HG03354 (cell line): ENCODE results near the gene CLCNKA.
"Not testable (repeated sequence)": the region's sequence is repeated elsewhere in the genome, so short reads cannot be mapped to it uniquely, and the experiment has no call there.

Experiments
- ATAC-seq: cut with Tn5 transposase; IDR thresholded peaks from one replicate; pipeline ENCODE4 v1.9.1; 2021; ENCODE audit warnings: mild to moderate bottlenecking; ENCODE audit not compliant: unreplicated experiment, poor library complexity, severe bottlenecking

Gene CLCNKA

DNA sequence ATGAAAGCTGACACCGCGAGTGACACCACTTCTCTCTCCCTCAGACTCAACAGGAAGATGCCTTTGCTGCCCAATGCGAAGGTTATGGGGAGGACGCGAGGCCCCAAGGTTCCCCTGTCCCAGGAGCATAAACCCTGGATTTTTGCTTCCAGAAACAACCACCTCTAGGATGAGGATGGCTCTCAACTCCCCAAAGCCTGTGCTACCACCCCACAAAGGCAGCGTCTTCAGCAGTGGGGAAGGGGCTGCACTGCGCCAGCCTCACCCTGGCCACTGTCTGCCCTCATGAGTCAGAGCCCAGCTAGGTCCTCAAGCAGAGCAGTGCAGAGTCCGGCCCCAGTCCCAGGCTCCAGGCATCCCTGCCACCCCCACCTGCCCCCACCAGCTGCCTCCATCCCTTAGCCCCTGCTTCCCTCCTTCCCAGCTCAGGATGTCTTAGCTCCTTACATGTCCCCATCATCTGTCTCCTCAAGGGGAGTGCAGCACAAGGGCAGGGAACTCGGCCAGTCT is 24.7 kb upstream of the CLCNKA start:
- no peak for ATAC-seq

- ATAC-seq: no peak
Measured at GRCh38 chr1:15997637-15998280, 24.1 kb upstream of the CLCNKA start.

GRCh38 chr1:15998929-15999328 is 22.9 kb upstream of the CLCNKA start:
- no peak for ATAC-seq

- not testable (repeated sequence) for ATAC-seq
Measured at GRCh38 chr1:16001274-16001673, 20.6 kb upstream of the CLCNKA start.

- no peak for ATAC-seq
Measured at GRCh38 chr1:16005597-16005996, 16.2 kb upstream of the CLCNKA start.

- no peak for ATAC-seq
Measured at GRCh38 chr1:16006010-16006409, 15.8 kb upstream of the CLCNKA start.

DNA sequence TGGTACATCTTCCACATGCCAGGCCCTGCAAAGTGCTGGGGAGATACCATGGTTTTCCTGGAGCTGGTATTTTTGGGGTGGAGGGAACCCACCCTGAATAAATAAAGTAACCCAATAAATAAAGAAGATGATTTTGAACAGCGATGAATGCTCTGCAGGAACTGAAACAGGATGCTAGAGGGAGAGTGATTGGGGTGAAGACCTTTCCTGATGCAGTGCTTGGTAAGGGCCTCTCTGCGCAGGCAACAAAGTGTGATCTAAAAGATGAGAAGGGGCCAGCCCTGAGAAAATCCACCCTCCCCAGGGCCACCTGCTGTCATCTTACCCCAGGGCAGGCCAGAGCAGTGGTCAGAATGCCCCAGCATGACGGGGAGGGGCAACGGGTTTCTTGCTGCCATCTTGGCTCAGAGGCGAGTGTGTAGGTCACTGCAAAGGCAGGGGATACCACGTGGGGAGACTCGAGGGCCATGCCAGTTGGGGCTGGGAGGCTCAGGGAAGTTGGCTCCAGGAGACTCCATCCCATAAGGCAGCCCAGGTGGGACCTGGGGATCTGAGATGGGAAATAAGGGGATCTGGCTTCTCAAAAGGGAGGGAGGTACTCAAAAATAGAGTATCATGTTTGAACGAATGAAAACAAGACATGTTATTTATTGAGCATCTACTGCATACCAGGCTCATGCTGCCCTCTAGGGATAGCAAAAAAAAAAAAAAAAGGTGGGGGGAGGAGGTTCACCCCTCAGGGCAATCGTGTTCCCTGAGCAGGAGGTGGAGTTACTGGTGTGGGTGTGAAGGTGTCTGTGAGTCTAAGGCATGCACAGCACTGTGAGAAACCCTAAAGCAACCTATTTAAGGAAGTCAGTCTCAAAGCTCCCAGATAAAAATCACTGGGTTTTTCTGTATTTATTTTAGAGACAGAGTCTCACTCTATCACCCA is 15.0 kb upstream of the CLCNKA start:
- ATAC-seq: no peak

DNA sequence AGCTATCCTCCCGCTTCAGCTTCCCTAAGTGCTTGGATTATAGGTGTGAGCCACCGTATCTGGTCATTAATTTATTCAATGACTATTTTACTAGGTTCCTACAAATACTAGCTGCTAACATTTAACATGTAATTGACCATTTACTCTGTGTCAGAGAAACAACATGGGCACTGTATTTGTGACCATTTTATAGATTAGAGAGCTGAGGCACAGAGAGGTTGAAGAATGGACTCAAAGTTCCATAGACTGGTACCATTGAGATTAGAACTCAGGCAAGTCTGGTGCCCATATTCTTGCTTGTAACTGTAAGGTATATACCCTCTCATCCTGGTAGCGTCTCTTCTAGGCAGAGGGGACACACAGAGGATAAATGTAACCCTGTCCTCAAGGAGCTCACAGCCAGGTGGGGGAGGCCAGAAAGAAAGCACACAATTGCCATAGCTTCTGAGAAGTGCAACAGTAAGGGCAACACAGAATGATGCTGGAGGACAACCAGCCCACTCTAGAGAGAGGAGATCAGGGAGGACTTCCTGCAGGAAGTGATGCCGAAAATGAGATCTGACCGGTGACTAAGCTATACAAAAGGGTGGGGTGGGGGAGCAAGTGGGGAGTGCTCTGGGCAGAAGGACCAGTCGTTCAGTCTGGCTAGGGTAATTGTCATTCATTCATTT is 14.0 kb upstream of the CLCNKA start:
- no peak for ATAC-seq

- no peak for ATAC-seq
Measured at GRCh38 chr1:16009030-16009460, 12.8 kb upstream of the CLCNKA start.

DNA sequence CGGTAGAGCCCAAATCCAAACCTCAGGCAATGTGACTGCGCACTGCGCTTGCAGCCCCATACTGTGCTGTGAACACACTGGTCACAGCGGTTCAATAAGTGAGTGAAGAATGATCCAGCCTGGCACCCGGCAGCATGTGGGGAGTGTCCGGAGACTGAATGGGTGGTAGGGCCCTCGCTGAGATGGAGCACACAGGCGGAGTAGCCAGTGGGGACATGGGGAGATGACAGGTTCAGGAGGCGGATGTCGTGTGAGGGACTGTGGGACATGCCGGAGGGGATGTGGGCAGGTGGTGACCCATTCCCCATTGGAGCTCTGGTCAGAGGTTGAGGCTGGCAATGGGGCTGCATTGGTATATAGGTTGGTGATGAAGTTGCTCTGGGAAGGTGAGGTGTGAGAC is 12.2 kb upstream of the CLCNKA start:
- no peak for ATAC-seq

DNA sequence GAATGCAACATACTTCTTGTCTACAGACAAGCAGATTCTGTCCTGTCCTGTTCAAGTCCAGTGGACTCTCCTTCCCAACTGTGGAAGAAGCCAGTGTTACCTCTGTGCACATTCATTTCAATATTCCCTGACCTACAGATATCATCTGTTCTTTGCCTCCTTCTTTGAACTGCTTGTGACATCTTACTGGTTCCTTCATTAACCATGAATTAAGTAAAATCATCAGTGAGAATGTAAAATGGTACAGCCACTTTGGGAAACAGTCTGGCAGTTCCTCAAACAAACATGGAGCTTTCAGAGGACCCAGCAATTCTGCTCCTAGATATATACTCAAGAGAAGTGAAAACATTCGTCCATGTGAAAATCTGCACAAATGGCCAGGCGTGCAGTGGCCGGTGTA is 11.0 kb upstream of the CLCNKA start:
- no peak for ATAC-seq

DNA sequence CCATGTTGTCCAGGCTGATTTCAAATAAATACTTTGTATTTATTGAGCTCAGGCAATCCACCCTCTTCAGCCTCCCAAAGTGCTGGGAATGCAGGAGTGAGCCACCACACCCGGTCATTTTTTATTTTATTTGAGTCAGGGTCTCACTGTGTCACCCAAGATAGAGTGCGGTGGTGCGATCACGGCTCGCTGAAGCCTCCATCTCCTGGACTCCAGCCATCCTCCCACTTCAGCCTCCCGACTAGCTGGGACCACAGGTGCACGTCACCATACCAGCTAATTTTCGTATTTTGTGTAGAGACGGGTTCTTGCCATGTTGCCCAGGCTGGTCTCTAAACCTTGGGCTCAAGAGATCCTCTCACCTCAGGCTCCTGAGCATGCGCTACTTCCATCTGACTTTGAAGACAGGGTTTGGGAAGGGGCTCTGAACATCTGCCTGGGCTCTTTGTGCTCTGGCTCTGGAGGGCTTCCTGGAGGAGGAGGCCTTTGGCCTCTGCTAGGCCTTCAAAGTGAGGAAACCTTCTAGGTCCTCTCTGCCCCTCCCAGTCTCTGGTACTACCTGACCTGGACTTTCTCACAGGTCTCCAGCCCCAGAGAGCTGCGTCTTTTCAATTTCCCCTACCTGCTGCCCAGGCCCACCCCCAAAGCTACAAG is 9.8 kb upstream of the CLCNKA start:
- ATAC-seq: no peak

DNA sequence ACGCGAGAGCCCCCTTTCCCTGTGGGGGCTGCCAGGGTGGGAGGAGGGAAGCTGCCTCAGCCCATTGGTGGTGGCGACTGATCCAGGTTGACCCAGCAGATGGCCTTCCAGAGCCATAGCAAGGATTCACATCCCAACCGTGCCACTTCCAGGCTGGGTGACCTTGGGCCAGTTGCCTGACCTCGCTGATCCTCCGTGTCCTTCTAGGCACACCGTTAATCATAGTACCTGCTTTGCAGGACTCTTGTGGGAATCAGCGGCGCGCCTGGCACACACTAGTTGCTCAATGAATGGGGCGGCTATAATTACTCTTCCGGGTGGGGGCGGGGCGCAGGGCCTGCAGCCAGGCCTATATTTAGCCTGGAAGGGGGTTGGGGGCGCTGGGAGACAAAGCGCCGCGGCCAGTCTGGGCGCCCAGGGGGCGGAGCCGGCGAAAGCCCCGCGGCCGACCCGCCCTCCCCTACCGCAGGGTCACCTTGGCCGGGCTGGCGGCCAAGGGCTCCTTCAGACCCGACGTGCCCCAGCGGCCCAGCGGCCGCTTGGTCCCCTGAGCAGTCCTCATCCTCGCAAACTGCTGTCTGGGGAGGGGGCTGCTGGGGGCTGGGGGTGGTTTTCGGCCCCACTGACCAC is 9.1 kb upstream of the CLCNKA start:
- ATAC-seq: no peak

GRCh38 chr1:16013220-16013907 is 8.5 kb upstream of the CLCNKA start:
- no peak for ATAC-seq

- ATAC-seq: no peak
Measured at GRCh38 chr1:16013908-16014258, 8.0 kb upstream of the CLCNKA start.

DNA sequence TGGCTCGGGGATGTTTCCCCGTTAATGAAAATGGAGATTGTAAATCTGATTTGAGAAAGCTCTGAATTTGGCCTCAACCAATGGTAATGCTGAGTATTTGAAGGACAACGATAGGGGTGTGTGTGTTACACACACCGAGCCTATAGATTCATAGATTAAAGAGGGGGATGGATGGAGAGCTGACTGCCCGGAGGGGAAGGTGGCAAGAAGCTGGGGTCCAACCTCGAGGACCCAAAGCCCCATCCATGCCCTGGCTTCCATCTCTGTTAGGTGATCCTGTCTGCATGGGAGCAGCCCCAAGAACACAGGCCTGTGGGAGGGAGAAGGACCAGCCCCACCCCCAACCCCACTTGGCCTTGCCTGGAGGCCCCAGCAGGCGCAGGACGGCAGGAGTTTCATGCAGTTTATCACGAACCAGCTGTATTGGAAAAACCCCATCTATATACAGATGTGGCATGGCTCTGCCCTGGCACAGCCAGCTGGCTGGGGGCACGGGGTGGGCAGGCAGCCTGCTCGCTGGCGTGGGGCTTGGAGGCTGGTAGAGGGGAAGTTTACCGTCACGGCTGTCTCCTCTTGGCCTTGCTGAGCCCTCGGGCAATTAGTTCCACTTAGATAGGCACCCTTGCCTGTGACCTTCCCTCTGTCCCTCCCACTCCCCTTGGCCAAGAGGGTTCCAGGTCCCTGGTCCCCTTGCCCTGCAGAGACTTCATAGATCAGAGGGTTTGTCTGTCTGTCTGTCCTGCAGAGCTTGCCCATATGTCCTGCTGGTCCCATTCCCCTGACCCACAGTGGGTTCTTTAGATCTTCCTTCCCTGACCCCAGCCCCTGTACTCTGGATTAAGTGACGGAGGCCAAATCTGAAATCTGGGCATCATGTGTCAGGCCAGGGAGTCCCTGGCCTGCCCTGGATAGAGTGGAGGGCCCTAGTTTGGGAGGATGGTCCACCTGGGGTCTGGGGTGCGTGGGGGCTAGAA is 7.0 kb upstream of the CLCNKA start:
- ATAC-seq: no peak

GRCh38 chr1:16015491-16015890 is 6.3 kb upstream of the CLCNKA start:
- ATAC-seq: no peak
